PC-3 (cell line): ENCODE data around the gene TSPYL4. TPM values are rescaled to one million over a fixed set of nuclear protein-coding genes. Genes with fewer than 3 reads are reported as not detected.

Source experiments
- ATAC-seq: fragments of 200-7000 bp; cut with Tn5 transposase; 2 replicates; pipeline ENCODE4 v1.9.1; 2020; ENCODE audit warnings: mild to moderate bottlenecking, moderate library complexity
- BruUV-seq: library from RNA; stranded (reverse); fragments of 400-500 nt; replicated peaks from 2 replicates; lab custom pipeline; 2021; lab: Mats Ljungman, UMichigan
- CTCF ChIA-PET: fragments of 300-600 bp; sonication (Branson Sonifier 250); formaldehyde crosslinking; loops from one replicate; lab custom pipeline; 2022; ENCODE audit warnings: antibody characterized with exemption; lab: Charles Lee
- POLR2A ChIA-PET: fragments of 300-600 bp; sonication (Branson Sonifier 250); formaldehyde crosslinking; loops from one replicate; lab custom pipeline; 2022; ENCODE audit warnings: antibody characterized with exemption; ENCODE audit not compliant: unreplicated experiment; lab: Charles Lee
- DNase-seq: peaks from one replicate; pipeline ENCODE4 v3.0.0-alpha.2; 2015
- H2AFZ ChIP-seq: fragments of 300-600 bp; sonication (generic); 2 replicates; pipeline ENCODE4 v1.6.0; 2016; ENCODE audit warnings: antibody characterized with exemption, low read length
- H3F3A ChIP-seq: fragments of 300-600 bp; sonication (generic); one replicate; pipeline ENCODE4 v1.6.0; 2017; ENCODE audit warnings: antibody characterized with exemption, low read length, control low read depth, mild to moderate bottlenecking; ENCODE audit not compliant: unreplicated experiment
- H3K27ac ChIP-seq: fragments of 300-600 bp; sonication (generic); 2 replicates; pipeline ENCODE4 v1.5.1; 2016; ENCODE audit warnings: mild to moderate bottlenecking, low read length
- H3K27me3 ChIP-seq: fragments of 300-600 bp; sonication (generic); 2 replicates; pipeline ENCODE4 v1.6.1; 2016; ENCODE audit warnings: low read length, mixed read lengths
- H3K36me3 ChIP-seq: fragments of 300-600 bp; sonication (generic); 2 replicates; pipeline ENCODE4 v1.6.1; 2016; ENCODE audit warnings: low read depth, mixed run types, low read length, mixed read lengths
- H3K4me1 ChIP-seq: fragments of 300-600 bp; sonication (generic); 2 replicates; pipeline ENCODE4 v1.5.1; 2016; ENCODE audit warnings: low read length; ENCODE audit not compliant: insufficient read depth
- H3K4me2 ChIP-seq: fragments of 300-600 bp; sonication (generic); 2 replicates; pipeline ENCODE4 v1.6.0; 2016; ENCODE audit warnings: low read length
- H3K4me3 ChIP-seq: fragments of 300-600 bp; sonication (generic); 2 replicates; pipeline ENCODE4 v1.5.1; 2016; ENCODE audit warnings: mild to moderate bottlenecking, low read length, mixed read lengths
- H3K79me2 ChIP-seq: fragments of 300-600 bp; sonication (generic); 2 replicates; pipeline ENCODE4 v1.6.1; 2017; ENCODE audit warnings: low read length, mixed read lengths
- H3K9ac ChIP-seq: fragments of 300-600 bp; sonication (generic); 2 replicates; pipeline ENCODE4 v1.6.0; 2016; ENCODE audit warnings: mild to moderate bottlenecking, low read length
- H3K9me2 ChIP-seq: fragments of 300-600 bp; sonication (generic); replicated peaks from 2 replicates; pipeline ENCODE4 v1.6.1; 2016; ENCODE audit warnings: mixed run types, low read length, mixed read lengths
- H3K9me3 ChIP-seq: fragments of 300-600 bp; sonication (generic); 2 replicates; pipeline ENCODE4 v1.6.1; 2016; ENCODE audit warnings: low read length, mixed read lengths
- H4K20me1 ChIP-seq: fragments of 300-600 bp; sonication (generic); 2 replicates; pipeline ENCODE4 v1.6.1; 2016; ENCODE audit warnings: low read length, mixed read lengths
- EZH2 ChIP-seq: fragments of 300-600 bp; sonication (generic); IDR thresholded peaks from one replicate; pipeline ENCODE4 v1.6.1; 2017; ENCODE audit warnings: antibody characterized with exemption, mild to moderate bottlenecking, low read length; ENCODE audit not compliant: unreplicated experiment
- EZH2phosphoT487 ChIP-seq: fragments of 300-600 bp; sonication (generic); IDR thresholded peaks from 2 replicates; pipeline ENCODE4 v1.6.1; 2018; ENCODE audit warnings: mild to moderate bottlenecking, antibody characterized with exemption, low read length, borderline replicate concordance
- intact Hi-C: fragments of 100-400 bp; cut with micrococcal nuclease; formaldehyde crosslinking; loops from 2 replicates; pipeline ENCODE4 v1.9.0; 2023
- total RNA-seq: library from RNA; depleted of rRNA; stranded (reverse); fragments of >200 nt; gene quantifications from 2 replicates; pipeline ENCODE4 v1.2.3, GENCODE V29; 2014
- TF ChIP-seq, protein P1 (sequence below): fragments of 300-600 bp; sonication (generic); conservative IDR thresholded peaks from 2 replicates; pipeline ENCODE4 v1.5.1; 2017; ENCODE audit warnings: antibody characterized with exemption, low read depth, mild to moderate bottlenecking, low read length

TSPYL4 gene
- total RNA-seq, 1 experiment from 2014 or later = 8.0 TPM

DNA sequence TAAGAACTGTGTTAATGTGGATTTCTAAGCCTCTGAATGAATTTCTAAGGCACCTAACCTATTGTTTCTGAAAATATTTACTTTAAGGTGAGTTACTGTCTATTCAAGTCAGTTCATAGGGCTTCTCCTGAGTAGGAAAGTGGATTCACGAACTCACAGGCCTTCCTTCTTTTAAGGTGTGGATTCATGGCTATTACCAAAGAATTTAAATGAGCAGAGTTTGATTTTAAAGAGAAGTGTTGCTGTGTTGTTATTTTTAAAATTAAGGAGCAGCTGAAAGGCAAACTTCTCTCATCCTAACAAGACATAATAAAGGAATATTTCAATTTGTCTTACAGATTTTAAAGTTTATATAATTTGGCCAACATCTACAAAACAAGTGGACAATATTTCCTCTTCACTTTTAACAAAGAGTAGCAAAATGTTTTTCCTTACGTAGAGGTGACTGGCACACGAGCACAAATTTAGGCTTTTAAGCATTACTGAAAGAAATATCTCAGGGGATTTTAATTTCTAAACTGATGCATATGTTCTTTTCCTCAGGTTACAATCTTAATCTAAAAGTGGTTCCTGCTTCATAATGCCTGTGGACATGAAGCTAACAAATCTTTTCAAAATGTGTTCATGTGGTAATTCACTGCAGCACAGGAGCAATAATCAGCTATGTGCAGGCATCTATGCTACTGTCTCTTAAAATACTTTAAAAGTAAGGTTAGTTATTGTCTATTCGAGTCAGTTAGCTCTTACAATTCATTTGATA is 602 bp upstream of the TSPYL4 start:
- H3F3A ChIP-seq = no peaks in the 10 kb centered on the region
- ATAC-seq (peak; percentile 11), DNase-seq (no peak)
- TF ChIP-seq, protein P1, sequence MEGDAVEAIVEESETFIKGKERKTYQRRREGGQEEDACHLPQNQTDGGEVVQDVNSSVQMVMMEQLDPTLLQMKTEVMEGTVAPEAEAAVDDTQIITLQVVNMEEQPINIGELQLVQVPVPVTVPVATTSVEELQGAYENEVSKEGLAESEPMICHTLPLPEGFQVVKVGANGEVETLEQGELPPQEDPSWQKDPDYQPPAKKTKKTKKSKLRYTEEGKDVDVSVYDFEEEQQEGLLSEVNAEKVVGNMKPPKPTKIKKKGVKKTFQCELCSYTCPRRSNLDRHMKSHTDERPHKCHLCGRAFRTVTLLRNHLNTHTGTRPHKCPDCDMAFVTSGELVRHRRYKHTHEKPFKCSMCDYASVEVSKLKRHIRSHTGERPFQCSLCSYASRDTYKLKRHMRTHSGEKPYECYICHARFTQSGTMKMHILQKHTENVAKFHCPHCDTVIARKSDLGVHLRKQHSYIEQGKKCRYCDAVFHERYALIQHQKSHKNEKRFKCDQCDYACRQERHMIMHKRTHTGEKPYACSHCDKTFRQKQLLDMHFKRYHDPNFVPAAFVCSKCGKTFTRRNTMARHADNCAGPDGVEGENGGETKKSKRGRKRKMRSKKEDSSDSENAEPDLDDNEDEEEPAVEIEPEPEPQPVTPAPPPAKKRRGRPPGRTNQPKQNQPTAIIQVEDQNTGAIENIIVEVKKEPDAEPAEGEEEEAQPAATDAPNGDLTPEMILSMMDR = no peak
- no peak for TF ChIP-seq EZH2phosphoT487
- intact Hi-C loops = no loop called here
- peak overlapping the region; percentile 93 for H2AFZ ChIP-seq
- TSS peak; percentile 89 for BruUV-seq
- H3K9me2 ChIP-seq = no peaks in the 10 kb centered on the region
- ChIA-PET POLR2A (interaction anchor here (0.6 kb wide), 1 partner anchor 317 kb away, joined by 4 read pairs; the partner anchor contains the start of gene RWDD1), CTCF (interaction anchor here (0.7 kb wide), 1 partner anchor 70 kb away, joined by 3 read pairs; no protein-coding TSS in a partner anchor)
- peak overlapping the region; percentile 97 for H3K4me3 ChIP-seq
- no peaks in the 10 kb centered on the region for H3K9me3 ChIP-seq
- peak overlapping the region; percentile 35 for H3K27ac ChIP-seq
- H3K36me3 ChIP-seq = no peaks in the 10 kb centered on the region
- H3K4me2 ChIP-seq = peak overlapping the region; percentile 86
- H3K9ac ChIP-seq = peak overlapping the region; percentile 93
- H4K20me1 ChIP-seq = 0 out of 2 replicates have a peak, but pooled peaks cover 4% of the 10 kb centered on the region
- H3K79me2 ChIP-seq = peaks cover 48% of the 10 kb centered on the region
- peaks cover 28% of the 10 kb centered on the region for H3K4me1 ChIP-seq
- no peaks in the 10 kb centered on the region for H3K27me3 ChIP-seq

DNA sequence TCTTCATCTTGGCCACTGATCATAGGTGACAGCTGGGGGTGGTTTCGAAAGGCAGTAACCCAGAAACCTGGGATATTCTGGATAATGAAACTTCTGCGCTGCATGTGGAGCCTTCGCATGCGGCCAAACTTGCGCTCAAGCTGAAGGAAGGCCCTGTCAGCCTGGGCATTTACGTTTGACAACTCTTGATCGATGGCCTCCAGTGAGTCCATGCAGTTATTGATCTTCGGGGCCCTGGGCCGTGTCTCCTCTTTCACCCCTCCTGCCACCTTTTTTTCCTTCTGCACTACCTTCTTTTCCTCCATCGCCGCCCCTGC is 729 bp downstream of the TSPYL4 start:
- Histone ChIP-seq H3K4me2 (peak overlapping the region; percentile 86), H3K9me2 (no peaks in the 10 kb centered on the region), H3K9ac (peak overlapping the region; percentile 93), H4K20me1 (0 out of 2 replicates have a peak, but pooled peaks cover 4% of the 10 kb centered on the region), H3K9me3 (no peaks in the 10 kb centered on the region), H3K27me3 (no peaks in the 10 kb centered on the region), H3K4me1 (peaks cover 28% of the 10 kb centered on the region), H3K4me3 (peak overlapping the region; percentile 97), H3K36me3 (no peaks in the 10 kb centered on the region), H3K27ac (no peak overlapping the region), H3F3A (no peaks in the 10 kb centered on the region), H2AFZ (peak overlapping the region; percentile 93), H3K79me2 (peaks cover 48% of the 10 kb centered on the region)
- no TSS peak for BruUV-seq
- DNase-seq (no peak), ATAC-seq (no peak)
- POLR2A ChIA-PET = no interaction called here
- CTCF ChIA-PET = no interaction called here
- TF ChIP-seq EZH2phosphoT487 (no peak), EZH2 (no peak)
- TF ChIP-seq, protein P1 = no peak
- intact Hi-C loops = no loop called here
